Breast epithelium (tissue), 3 donors: ENCODE data around the gene MAPRE2.

Experiments used
- CTCF ChIP-seq, 3 donors: fragments of 450-650 bp; IDR thresholded peaks; one replicate each; pipeline ENCODE4 v1.5.1; 2016 to 2017; ENCODE audit warnings: antibody characterized with exemption in 3 of 3, mild to moderate bottlenecking in 3 of 3, moderate library complexity in 3 of 3
- POLR2A ChIP-seq: fragments of 450-650 bp; IDR thresholded peaks from one replicate; pipeline ENCODE4 v1.6.1; 2016; ENCODE audit warnings: antibody characterized with exemption, mild to moderate bottlenecking, moderate library complexity

GRCh38 chr18:35041815-35042387, 688 bp downstream of the MAPRE2 start:
- TF ChIP-seq CTCF (IDR thresholded peaks at IDR 0.05) (no peak), POLR2A (no peak)
